A549 (cell line): ENCODE data around the gene OR4M2.
"Not testable (repeated sequence)": the region's sequence is repeated elsewhere in the genome, so short reads cannot be mapped to it uniquely, and the experiment has no call there.

ENCODE experiments used
- BHLHE40 ChIP-seq: IDR thresholded peaks from 2 replicates; pipeline ENCODE4 v1.6.1; 2012; ENCODE audit warnings: low read depth, low read length, inconsistent platforms
- CTCF ChIP-seq: fragments of >200 bp; sonication (Bioruptor Twin); formaldehyde crosslinking; IDR thresholded peaks from 3 replicates; pipeline ENCODE4 v1.5.1; 2016
- EP300 ChIP-seq, 2 experiments: fragments of >200 bp; sonication (Bioruptor Twin); formaldehyde crosslinking; IDR thresholded peaks; 2 replicates in 1 of 2; 3 replicates in 1 of 2; pipeline ENCODE4 v1.6.1; 2016 to 2017
- HMGXB4 ChIP-seq: fragments of 250-450 bp; sonication (Bioruptor Pico); IDR thresholded peaks from 2 replicates; pipeline ENCODE4 v1.5.0; 2021; ENCODE audit warnings: mild to moderate bottlenecking, moderate library complexity, borderline replicate concordance
- JUN ChIP-seq, 2 experiments: fragments of >200 bp; sonication (Bioruptor Twin); formaldehyde crosslinking; IDR thresholded peaks; 2 replicates in 1 of 2; 3 replicates in 1 of 2; pipeline ENCODE4 v1.6.1; 2016 to 2017
- KDM5A ChIP-seq: fragments of 200-600 bp; sonication (generic); IDR thresholded peaks from 2 replicates; pipeline ENCODE4 v1.6.1; 2016; ENCODE audit warnings: antibody characterized with exemption, mild to moderate bottlenecking
- PBX3 ChIP-seq: IDR thresholded peaks from 2 replicates; pipeline ENCODE4 v1.6.1; 2012
- POLR2A ChIP-seq: IDR thresholded peaks from 2 replicates; pipeline ENCODE4 v1.6.1; 2012; ENCODE audit warnings: mild to moderate bottlenecking, low read length
- RARB ChIP-seq: fragments of 250-450 bp; sonication (Bioruptor Pico); IDR thresholded peaks from 2 replicates; pipeline ENCODE4 v1.8.0; 2021; ENCODE audit warnings: mild to moderate bottlenecking, moderate library complexity
- RNF2 ChIP-seq: fragments of 200-600 bp; sonication (generic); IDR thresholded peaks from 2 replicates; pipeline ENCODE4 v1.6.1; 2016; ENCODE audit warnings: low read depth, mild to moderate bottlenecking, antibody characterized with exemption, moderate library complexity, borderline replicate concordance
- SREBF2 ChIP-seq: fragments of 450-650 bp; IDR thresholded peaks from 2 replicates; pipeline ENCODE4 v1.6.1; 2014; ENCODE audit warnings: mild to moderate bottlenecking, moderate library complexity

GRCh38 chr15:22069267-22069666 is 11.1 kb upstream of the OR4M2 start:
- TF ChIP-seq CTCF; POLR2A; EP300 (IDR thresholded peaks at IDR 0.05); RARB (CRISPR knock-in tag); SREBF2; KDM5A; RNF2; BHLHE40; JUN (IDR thresholded peaks at IDR 0.05); HMGXB4 (CRISPR knock-in tag); PBX3: not testable (repeated sequence)
